GM12892 (cell line): ENCODE data around the gene NKX1-2.

Experiments
- POLR2A ChIP-seq: IDR thresholded peaks from 2 replicates; pipeline ENCODE4 v1.6.1; 2011; ENCODE audit warnings: low read depth, low read length, control low read depth
- POLR2AphosphoS5 ChIP-seq: IDR thresholded peaks from 2 replicates; pipeline ENCODE4 v1.6.1; 2011; ENCODE audit warnings: low read depth, low read length, control low read depth
- TAF1 ChIP-seq: IDR thresholded peaks from 2 replicates; pipeline ENCODE4 v1.6.1; 2011; ENCODE audit warnings: low read depth, mild to moderate bottlenecking, control low read depth, low read length, borderline replicate concordance

DNA sequence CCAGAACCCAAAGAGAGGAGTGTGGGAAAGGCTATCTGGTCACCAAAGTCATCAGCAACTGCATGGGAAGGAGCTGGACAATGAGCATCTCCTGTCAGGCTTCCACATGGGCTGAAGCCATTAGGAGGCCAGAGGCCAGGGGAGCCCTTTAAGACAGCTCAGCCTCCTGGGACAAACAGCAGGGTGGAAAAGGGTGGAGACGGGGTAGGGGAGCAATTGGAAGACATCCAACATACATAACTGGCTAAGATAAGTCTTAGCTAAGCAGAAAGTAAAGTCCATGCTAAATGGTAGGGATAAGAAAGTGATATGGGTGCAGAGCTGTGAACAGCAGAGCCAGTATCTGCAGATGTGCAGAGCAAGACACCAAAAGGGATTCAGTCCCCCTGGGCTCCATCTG lies 29.6 kb downstream of the NKX1-2 start:
- TF ChIP-seq TAF1 (no peak), POLR2A (no peak), POLR2AphosphoS5 (no peak)
